ENCODE results near the gene GABBR2. TPM values are rescaled to one million over a fixed set of nuclear protein-coding genes. Genes with fewer than 3 reads are reported as not detected.

GABBR2 gene
- total RNA-seq, 4 donors from 2014 or later: 0.17 to 0.26 TPM; not detected in 2

- 84% methylated on average over 10 of the region's 11 CpGs for WGBS
- H3K27ac ChIP-seq (replicated peaks in 1 of 4): no peak overlapping the region
- peaks cover 0 to 6% (median 0%) of the 10 kb centered on the region in 4 donors for H3K27me3 ChIP-seq
- TF ChIP-seq CTCF (IDR thresholded peaks at IDR 0.05): no peak
- TF ChIP-seq POLR2AphosphoS5 (IDR thresholded peaks at IDR 0.05): no peak
- no peak for TF ChIP-seq POLR2A (IDR thresholded peaks at IDR 0.05; ENCODE audit: low read depth)
- TF ChIP-seq EP300 (IDR thresholded peaks at IDR 0.05): no peak
- no peaks in the 10 kb centered on the region for H3K4me1 ChIP-seq
- no peak overlapping the region for H3K4me3 ChIP-seq
- no peaks in the 10 kb centered on the region for H3K36me3 ChIP-seq
- peak; percentile 89 for DNase-seq (ENCODE audit: extremely low spot score)
- intact Hi-C loops (cut with DNase I): no loop called here
- peaks cover 0 to 15% (median 10%) of the 10 kb centered on the region in 4 donors for H3K9me3 ChIP-seq
These were observed 346.0 kb downstream of the GABBR2 start for GRCh38 chr9:98362624-98363252.

- Histone ChIP-seq H3K4me1 (no peaks in the 10 kb centered on the region), H3K27ac (replicated peaks in 1 of 4) (no peak overlapping the region), H3K36me3 (no peaks in the 10 kb centered on the region), H3K27me3 (peaks cover 0 to 6% (median 0%) of the 10 kb centered on the region in 4 donors), H3K4me3 (no peak overlapping the region), H3K9me3 (peaks cover 0 to 15% (median 10%) of the 10 kb centered on the region in 4 donors)
- DNase-seq (ENCODE audit: extremely low spot score): no peak
- intact Hi-C loops (cut with DNase I): no loop called here
- TF ChIP-seq CTCF (IDR thresholded peaks at IDR 0.05): no peak
- no peak for TF ChIP-seq POLR2AphosphoS5 (IDR thresholded peaks at IDR 0.05)
- TF ChIP-seq EP300 (IDR thresholded peaks at IDR 0.05): no peak
- TF ChIP-seq POLR2A (IDR thresholded peaks at IDR 0.05; ENCODE audit: low read depth): no peak
- 63% methylated on average over 3 of the region's 3 CpGs for WGBS
These were observed 347.1 kb downstream of the GABBR2 start for GRCh38 chr9:98361645-98362044.

- 45% methylated on average over 2 of the region's 2 CpGs for WGBS
- peaks cover 0 to 6% (median 0%) of the 10 kb centered on the region in 4 donors for H3K27me3 ChIP-seq
- H3K27ac ChIP-seq (replicated peaks in 1 of 4): no peak overlapping the region
- DNase-seq (ENCODE audit: extremely low spot score): no peak
- no peaks in the 10 kb centered on the region for H3K36me3 ChIP-seq
- intact Hi-C loops (cut with DNase I): no loop called here
- TF ChIP-seq POLR2A (IDR thresholded peaks at IDR 0.05; ENCODE audit: low read depth) (no peak), EP300 (IDR thresholded peaks at IDR 0.05) (no peak), CTCF (IDR thresholded peaks at IDR 0.05) (no peak), POLR2AphosphoS5 (IDR thresholded peaks at IDR 0.05) (no peak)
- H3K4me3 ChIP-seq: no peak overlapping the region
- H3K4me1 ChIP-seq: no peaks in the 10 kb centered on the region
- H3K9me3 ChIP-seq: peaks cover 0 to 4% (median 4%) of the 10 kb centered on the region in 4 donors
These were observed 348.5 kb downstream of the GABBR2 start for GRCh38 chr9:98360176-98360708.

GRCh38 chr9:98359569-98359968 is 349.2 kb downstream of the GABBR2 start:
- Histone ChIP-seq H3K27ac (replicated peaks in 1 of 4) (no peak overlapping the region), H3K4me3 (no peak overlapping the region), H3K27me3 (peaks cover 0 to 6% (median 0%) of the 10 kb centered on the region in 4 donors), H3K36me3 (no peaks in the 10 kb centered on the region), H3K4me1 (no peaks in the 10 kb centered on the region), H3K9me3 (no peaks in the 10 kb centered on the region)
- intact Hi-C loops (cut with DNase I): no loop called here
- 89% methylated on average over 8 of the region's 8 CpGs for WGBS
- peak; percentile 79 for DNase-seq (ENCODE audit: extremely low spot score)
- TF ChIP-seq POLR2AphosphoS5 (IDR thresholded peaks at IDR 0.05) (no peak), CTCF (IDR thresholded peaks at IDR 0.05) (no peak), POLR2A (IDR thresholded peaks at IDR 0.05; ENCODE audit: low read depth) (no peak), EP300 (IDR thresholded peaks at IDR 0.05) (no peak)
